Calu3 (cell line): ENCODE results near the gene GPR180. TPM values are rescaled to one million over a fixed set of nuclear protein-coding genes. Genes with fewer than 3 reads are reported as not detected.

ENCODE experiments used
- BruUV-seq: library from RNA; stranded (reverse); fragments of 400-500 nt; replicated peaks from 2 replicates; lab custom pipeline; 2021; lab: Mats Ljungman, UMichigan
- CTCF ChIA-PET: fragments of 300-600 bp; sonication (Branson Sonifier 250); formaldehyde crosslinking; loops from one replicate; lab custom pipeline; 2022; ENCODE audit warnings: antibody characterized with exemption; lab: Charles Lee
- DNase-seq: peaks from one replicate; pipeline ENCODE4 v3.0.0; 2022
- H3K27ac Mint-ChIP-seq: one replicate; pipeline ENCODE4 v1.8.0; 2022; ENCODE audit warnings: mixed read lengths; ENCODE audit not compliant: unreplicated experiment
- H3K27me3 Mint-ChIP-seq: one replicate; pipeline ENCODE4 v1.8.0; 2022; ENCODE audit warnings: mixed read lengths; ENCODE audit not compliant: unreplicated experiment
- H3K36me3 Mint-ChIP-seq: one replicate; pipeline ENCODE4 v1.8.0; 2022; ENCODE audit warnings: mild to moderate bottlenecking, moderate library complexity, mixed read lengths; ENCODE audit not compliant: insufficient read depth, unreplicated experiment
- H3K4me1 Mint-ChIP-seq: one replicate; pipeline ENCODE4 v1.8.0; 2022; ENCODE audit warnings: mild to moderate bottlenecking, low read depth, mixed read lengths; ENCODE audit not compliant: unreplicated experiment
- H3K4me3 Mint-ChIP-seq: one replicate; pipeline ENCODE4 v1.8.0; 2022; ENCODE audit warnings: mild to moderate bottlenecking, low read depth, moderate library complexity, mixed read lengths; ENCODE audit not compliant: unreplicated experiment
- H3K9me3 Mint-ChIP-seq: one replicate; pipeline ENCODE4 v1.8.0; 2022; ENCODE audit warnings: low read depth, mixed read lengths; ENCODE audit not compliant: unreplicated experiment
- intact Hi-C: fragments of 100-400 bp; cut with micrococcal nuclease; formaldehyde crosslinking; loops from one replicate; pipeline ENCODE4 v1.10.0; 2022; ENCODE audit not compliant: unreplicated experiment
- total RNA-seq: library from RNA; stranded (reverse); gene quantifications from 2 replicates; pipeline ENCODE4 v1.2.3, GENCODE V29; 2022
- TF ChIP-seq, protein P1 (sequence below): fragments of 200-600 bp; IDR thresholded peaks from one replicate; pipeline ENCODE4 v1.8.0; 2022; ENCODE audit warnings: antibody characterized with exemption; ENCODE audit not compliant: unreplicated experiment

Gene GPR180
- total RNA-seq, 1 experiment from 2014 or later = 3.4 TPM

- Mint-ChIP-seq H3K4me3 (no peak overlapping the region), H3K27ac (no peak overlapping the region), H3K27me3 (peaks cover 17% of the 10 kb centered on the region), H3K36me3 (no peaks in the 10 kb centered on the region), H3K4me1 (no peaks in the 10 kb centered on the region), H3K9me3 (no peaks in the 10 kb centered on the region)
- TF ChIP-seq, protein P1, sequence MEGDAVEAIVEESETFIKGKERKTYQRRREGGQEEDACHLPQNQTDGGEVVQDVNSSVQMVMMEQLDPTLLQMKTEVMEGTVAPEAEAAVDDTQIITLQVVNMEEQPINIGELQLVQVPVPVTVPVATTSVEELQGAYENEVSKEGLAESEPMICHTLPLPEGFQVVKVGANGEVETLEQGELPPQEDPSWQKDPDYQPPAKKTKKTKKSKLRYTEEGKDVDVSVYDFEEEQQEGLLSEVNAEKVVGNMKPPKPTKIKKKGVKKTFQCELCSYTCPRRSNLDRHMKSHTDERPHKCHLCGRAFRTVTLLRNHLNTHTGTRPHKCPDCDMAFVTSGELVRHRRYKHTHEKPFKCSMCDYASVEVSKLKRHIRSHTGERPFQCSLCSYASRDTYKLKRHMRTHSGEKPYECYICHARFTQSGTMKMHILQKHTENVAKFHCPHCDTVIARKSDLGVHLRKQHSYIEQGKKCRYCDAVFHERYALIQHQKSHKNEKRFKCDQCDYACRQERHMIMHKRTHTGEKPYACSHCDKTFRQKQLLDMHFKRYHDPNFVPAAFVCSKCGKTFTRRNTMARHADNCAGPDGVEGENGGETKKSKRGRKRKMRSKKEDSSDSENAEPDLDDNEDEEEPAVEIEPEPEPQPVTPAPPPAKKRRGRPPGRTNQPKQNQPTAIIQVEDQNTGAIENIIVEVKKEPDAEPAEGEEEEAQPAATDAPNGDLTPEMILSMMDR = no peak
- CTCF ChIA-PET = interaction anchor here (0.8 kb wide), 1 partner anchor 50 kb away, joined by 5 read pairs; no protein-coding TSS in a partner anchor
- no TSS peak for BruUV-seq
- intact Hi-C loops = no loop called here
- peak; percentile 28 for DNase-seq
Observed at GRCh38 chr13:94674609-94675348, 73.1 kb downstream of the GPR180 start.

DNA sequence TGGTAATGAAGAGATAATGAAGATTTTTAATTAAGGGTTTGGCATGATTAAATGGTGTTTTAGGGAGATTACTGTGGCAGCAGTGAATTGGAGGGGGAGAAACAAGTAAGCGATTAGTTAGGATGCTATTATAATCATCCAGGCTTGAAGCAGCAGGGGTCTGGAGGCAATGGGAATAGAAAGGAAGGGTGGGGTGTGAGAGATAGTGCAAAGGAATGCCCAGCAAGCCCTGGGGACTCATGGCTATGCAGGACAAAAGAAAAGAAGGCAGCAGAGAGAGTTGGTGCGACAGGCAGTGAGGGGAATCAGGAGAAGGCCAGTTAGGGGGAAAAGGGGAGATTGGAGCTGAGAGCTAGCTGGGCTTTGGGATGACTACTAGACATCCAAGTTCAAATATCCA is 76.1 kb downstream of the GPR180 start:
- Mint-ChIP-seq H3K27ac (no peak overlapping the region), H3K27me3 (peaks cover 26% of the 10 kb centered on the region), H3K9me3 (no peaks in the 10 kb centered on the region), H3K4me3 (no peak overlapping the region), H3K36me3 (no peaks in the 10 kb centered on the region), H3K4me1 (no peaks in the 10 kb centered on the region)
- intact Hi-C loops = no loop called here
- TF ChIP-seq, protein P1 = no peak
- BruUV-seq = no TSS peak
- no peak for DNase-seq
- CTCF ChIA-PET = no interaction called here

DNA sequence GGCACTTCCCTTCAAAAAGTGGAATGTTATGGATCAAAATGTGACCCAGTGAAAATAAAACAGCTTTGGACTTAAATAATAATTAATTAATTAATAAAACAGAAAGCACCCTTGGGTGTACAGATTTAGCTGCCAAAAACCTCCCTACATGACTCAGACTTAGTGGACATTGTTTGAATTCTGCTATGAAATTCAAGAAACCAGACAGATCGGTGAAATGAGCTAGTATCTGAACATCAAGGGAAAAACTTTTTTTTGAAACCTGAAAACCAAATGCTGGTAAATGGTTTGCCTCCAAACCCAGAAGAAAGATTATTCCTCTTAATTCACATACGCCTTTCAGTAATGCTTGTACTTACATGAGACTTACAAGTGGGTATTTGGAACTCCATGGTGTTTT is 77.2 kb downstream of the GPR180 start:
- TF ChIP-seq, protein P1 = no peak
- no TSS peak for BruUV-seq
- no peaks in the 10 kb centered on the region for H3K36me3 Mint-ChIP-seq
- no peak overlapping the region for H3K27ac Mint-ChIP-seq
- intact Hi-C loops = no loop called here
- no peak overlapping the region for H3K4me3 Mint-ChIP-seq
- H3K27me3 Mint-ChIP-seq = peaks cover 37% of the 10 kb centered on the region
- DNase-seq = no peak
- H3K9me3 Mint-ChIP-seq = no peaks in the 10 kb centered on the region
- CTCF ChIA-PET = no interaction called here
- H3K4me1 Mint-ChIP-seq = no peaks in the 10 kb centered on the region

GRCh38 chr13:94679614-94680013 is 78.0 kb downstream of the GPR180 start:
- no peak overlapping the region for H3K27ac Mint-ChIP-seq
- peaks cover 37% of the 10 kb centered on the region for H3K27me3 Mint-ChIP-seq
- no peaks in the 10 kb centered on the region for H3K9me3 Mint-ChIP-seq
- intact Hi-C loops = no loop called here
- TF ChIP-seq, protein P1 = no peak
- BruUV-seq = no TSS peak
- H3K4me1 Mint-ChIP-seq = no peaks in the 10 kb centered on the region
- no peak for DNase-seq
- H3K4me3 Mint-ChIP-seq = no peak overlapping the region
- H3K36me3 Mint-ChIP-seq = no peaks in the 10 kb centered on the region
- CTCF ChIA-PET = no interaction called here
